ENCODE data around the gene ATG4A.

DNA sequence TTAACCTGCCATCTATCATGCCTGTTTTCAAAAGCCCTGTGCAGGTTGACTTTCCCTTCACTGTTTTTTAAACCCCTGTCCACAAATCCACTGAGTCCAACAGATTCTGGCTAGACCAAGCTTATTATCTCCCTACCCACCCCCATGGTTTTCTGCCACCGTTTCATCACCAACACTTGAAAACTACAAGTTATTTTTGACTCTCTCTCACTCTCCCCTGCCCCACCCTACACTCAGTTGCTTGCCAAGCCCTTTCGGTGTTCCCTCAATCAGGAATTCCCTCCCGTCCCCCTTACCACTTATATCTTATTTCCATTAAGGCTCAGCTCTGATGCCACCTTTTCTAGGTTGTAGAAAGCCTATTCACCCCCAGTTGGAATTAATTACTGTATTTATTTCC lies 29.7 kb downstream of the ATG4A start:
- TF ChIP-seq DMBX1 (CRISPR knock-in tag; IDR thresholded peaks at IDR 0.05; ENCODE audit: borderline replicate concordance) (no peak), TAF1 (IDR thresholded peaks at IDR 0.05; ENCODE audit: control insufficient read depth, extremely low read depth, insufficient read depth, low read length, severe bottlenecking) (no peak), SAFB (IDR thresholded peaks at IDR 0.05; ENCODE audit: borderline replicate concordance, low read depth, low read length) (no peak), BHLHE40 (IDR thresholded peaks at IDR 0.05; ENCODE audit: low read length) (no peak), CHCHD3 (CRISPR knock-in tag; IDR thresholded peaks at IDR 0.05) (no peak), RBM17 (IDR thresholded peaks at IDR 0.05; ENCODE audit: borderline replicate concordance, low read depth, low read length) (no peak), FOXM1 (IDR thresholded peaks at IDR 0.05; ENCODE audit: low read depth) (no peak), FOXM1 (CRISPR knock-in tag; IDR thresholded peaks at IDR 0.05; ENCODE audit: low read depth) (no peak)
- TF ChIP-seq, protein P1, sequence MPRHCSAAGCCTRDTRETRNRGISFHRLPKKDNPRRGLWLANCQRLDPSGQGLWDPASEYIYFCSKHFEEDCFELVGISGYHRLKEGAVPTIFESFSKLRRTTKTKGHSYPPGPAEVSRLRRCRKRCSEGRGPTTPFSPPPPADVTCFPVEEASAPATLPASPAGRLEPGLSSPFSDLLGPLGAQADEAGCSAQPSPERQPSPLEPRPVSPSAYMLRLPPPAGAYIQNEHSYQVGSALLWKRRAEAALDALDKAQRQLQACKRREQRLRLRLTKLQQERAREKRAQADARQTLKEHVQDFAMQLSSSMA (CRISPR knock-in tag; IDR thresholded peaks at IDR 0.05), result no peak
- TF ChIP-seq, protein P2, sequence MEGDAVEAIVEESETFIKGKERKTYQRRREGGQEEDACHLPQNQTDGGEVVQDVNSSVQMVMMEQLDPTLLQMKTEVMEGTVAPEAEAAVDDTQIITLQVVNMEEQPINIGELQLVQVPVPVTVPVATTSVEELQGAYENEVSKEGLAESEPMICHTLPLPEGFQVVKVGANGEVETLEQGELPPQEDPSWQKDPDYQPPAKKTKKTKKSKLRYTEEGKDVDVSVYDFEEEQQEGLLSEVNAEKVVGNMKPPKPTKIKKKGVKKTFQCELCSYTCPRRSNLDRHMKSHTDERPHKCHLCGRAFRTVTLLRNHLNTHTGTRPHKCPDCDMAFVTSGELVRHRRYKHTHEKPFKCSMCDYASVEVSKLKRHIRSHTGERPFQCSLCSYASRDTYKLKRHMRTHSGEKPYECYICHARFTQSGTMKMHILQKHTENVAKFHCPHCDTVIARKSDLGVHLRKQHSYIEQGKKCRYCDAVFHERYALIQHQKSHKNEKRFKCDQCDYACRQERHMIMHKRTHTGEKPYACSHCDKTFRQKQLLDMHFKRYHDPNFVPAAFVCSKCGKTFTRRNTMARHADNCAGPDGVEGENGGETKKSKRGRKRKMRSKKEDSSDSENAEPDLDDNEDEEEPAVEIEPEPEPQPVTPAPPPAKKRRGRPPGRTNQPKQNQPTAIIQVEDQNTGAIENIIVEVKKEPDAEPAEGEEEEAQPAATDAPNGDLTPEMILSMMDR (IDR thresholded peaks at IDR 0.05 in 2 of 3, conservative IDR thresholded peaks at IDR 0.05 in 1 of 3; ENCODE audit: insufficient read depth in 2 of 3, low read depth in 1 of 3, low read length in 3 of 3), result no peak
- TF ChIP-seq, protein P3, sequence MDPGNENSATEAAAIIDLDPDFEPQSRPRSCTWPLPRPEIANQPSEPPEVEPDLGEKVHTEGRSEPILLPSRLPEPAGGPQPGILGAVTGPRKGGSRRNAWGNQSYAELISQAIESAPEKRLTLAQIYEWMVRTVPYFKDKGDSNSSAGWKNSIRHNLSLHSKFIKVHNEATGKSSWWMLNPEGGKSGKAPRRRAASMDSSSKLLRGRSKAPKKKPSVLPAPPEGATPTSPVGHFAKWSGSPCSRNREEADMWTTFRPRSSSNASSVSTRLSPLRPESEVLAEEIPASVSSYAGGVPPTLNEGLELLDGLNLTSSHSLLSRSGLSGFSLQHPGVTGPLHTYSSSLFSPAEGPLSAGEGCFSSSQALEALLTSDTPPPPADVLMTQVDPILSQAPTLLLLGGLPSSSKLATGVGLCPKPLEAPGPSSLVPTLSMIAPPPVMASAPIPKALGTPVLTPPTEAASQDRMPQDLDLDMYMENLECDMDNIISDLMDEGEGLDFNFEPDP (CRISPR knock-in tag; IDR thresholded peaks at IDR 0.05), result no peak

Measured in K562 (cell line).